Esophagus squamous epithelium (tissue), 5 donors: ENCODE results near the gene ADAMTS14. TPM values are rescaled to one million over a fixed set of nuclear protein-coding genes. Genes with fewer than 3 reads are reported as not detected.

Experiments
- DNase-seq: peaks from one replicate; lab custom pipeline; 2025; lab: John Stamatoyannopoulos, UW
- H3K27ac ChIP-seq, 4 donors: fragments of 200-600 bp; sonication (generic); one replicate each; pipeline ENCODE4 v1.5.1; 2016 to 2019; ENCODE audit warnings: mild to moderate bottlenecking in 1 of 4
- H3K27me3 ChIP-seq, 4 donors: fragments of 200-600 bp; sonication (generic); 1 replicate in 3 of 4; 2 replicates in 1 of 4; pipeline versions ENCODE4 v1.5.1 to v1.6.0; 2017 to 2021; ENCODE audit warnings: antibody characterized with exemption in 1 of 4
- H3K36me3 ChIP-seq, 3 donors: fragments of 200-600 bp; sonication (generic); one replicate each; pipeline ENCODE4 v1.5.1; 2016 to 2019
- H3K4me1 ChIP-seq, 3 donors: fragments of 200-600 bp; sonication (generic); one replicate each; pipeline ENCODE4 v1.5.1; 2017 to 2019
- H3K4me3 ChIP-seq, 4 donors: fragments of 200-600 bp; sonication (generic); 1 replicate in 3 of 4; 2 replicates in 1 of 4; pipeline ENCODE4 v1.5.1; 2016 to 2019; ENCODE audit warnings: mild to moderate bottlenecking in 2 of 4, moderate library complexity in 1 of 4
- H3K9me3 ChIP-seq, 3 donors: fragments of 200-600 bp; sonication (generic); one replicate each; pipeline ENCODE4 v1.5.1; 2016 to 2019
- CTCF ChIP-seq, 6 experiments: fragments of 450-650 bp in 4 of 6; fragments of 200-600 bp in 2 of 6; sonication (generic) in 2 of 6; IDR thresholded peaks; one replicate each; pipeline ENCODE4 v1.5.1; 2016 to 2019; ENCODE audit warnings: antibody characterized with exemption in 6 of 6, mild to moderate bottlenecking in 4 of 6, moderate library complexity in 4 of 6
- POLR2A ChIP-seq, 4 donors: fragments of 450-650 bp; IDR thresholded peaks; one replicate each; pipeline ENCODE4 v1.6.1; 2017; ENCODE audit warnings: antibody characterized with exemption in 4 of 4, mild to moderate bottlenecking in 4 of 4, moderate library complexity in 3 of 4
- WGBS, 2 donors: methylation state at CpG; one replicate each; pipeline ENCODE4 v1.1.5; 2018; 5-methylcytosine and 5-hydroxymethylcytosine counted together
- intact Hi-C: fragments of 100-400 bp; cut with DNase I; formaldehyde crosslinking; loops from one replicate; pipeline ENCODE4 v1.15.0; 2022
- total RNA-seq, 4 donors: library from RNA; depleted of rRNA; stranded (reverse); fragments of >200 nt; gene quantifications; one replicate each; pipeline ENCODE4 v1.1.0, GENCODE V29; 2016
- donor health status: DM: yes; HTN: yes; CAD: no.

ADAMTS14 gene
- total RNA-seq, 4 donors from 2014 or later = 0.23 to 0.75 (median 0.38) TPM; not detected in 1

GRCh38 chr10:70658582-70659136, 13.6 kb upstream of the ADAMTS14 start:
- DNase-seq = no peak
- intact Hi-C loops = no loop called here
- Histone ChIP-seq H3K4me3 (no peak overlapping the region), H3K36me3 (no peaks in the 10 kb centered on the region), H3K27me3 (peaks cover 0 to 4% (median 0%) of the 10 kb centered on the region in 4 donors), H3K4me1 (peaks cover 0 to 11% (median 4%) of the 10 kb centered on the region in 3 donors), H3K27ac (no peak overlapping the region), H3K9me3 (no peaks in the 10 kb centered on the region)
- WGBS, 2 donors = 82 to 91% methylated on average over 1 of the region's 1 CpG
- TF ChIP-seq POLR2A (IDR thresholded peaks at IDR 0.05) (no peak), CTCF (IDR thresholded peaks at IDR 0.05) (no peak)

DNA sequence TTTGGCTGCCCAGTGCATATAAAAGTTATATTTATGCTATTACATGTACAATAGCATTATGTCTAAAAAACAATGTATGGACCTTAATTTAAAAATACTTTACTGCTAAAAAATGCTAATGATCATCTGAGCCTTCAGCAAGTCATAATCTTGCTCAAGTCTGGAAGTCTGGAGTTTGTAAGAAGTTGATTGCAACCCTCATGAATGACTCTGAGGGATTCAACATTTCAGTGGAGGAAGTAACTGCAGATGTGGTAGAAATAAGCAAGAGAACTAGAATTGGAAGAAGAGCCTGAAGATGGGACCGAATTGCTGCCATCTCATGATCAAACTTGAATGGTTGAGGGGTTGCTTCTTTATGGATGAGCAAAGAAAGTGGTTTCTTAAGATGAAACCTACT, 13.0 kb upstream of the ADAMTS14 start:
- Histone ChIP-seq H3K4me1 (peaks cover 0 to 15% (median 4%) of the 10 kb centered on the region in 3 donors), H3K27ac (no peak overlapping the region), H3K27me3 (peaks cover 0 to 5% (median 0%) of the 10 kb centered on the region in 4 donors), H3K36me3 (no peaks in the 10 kb centered on the region), H3K9me3 (no peaks in the 10 kb centered on the region), H3K4me3 (no peak overlapping the region)
- intact Hi-C loops = no loop called here
- 79 to 92% methylated on average over 1 of the region's 1 CpG for WGBS, 2 donors
- no peak for TF ChIP-seq CTCF (IDR thresholded peaks at IDR 0.05)
- no peak for TF ChIP-seq POLR2A (IDR thresholded peaks at IDR 0.05)
- DNase-seq = no peak

DNA sequence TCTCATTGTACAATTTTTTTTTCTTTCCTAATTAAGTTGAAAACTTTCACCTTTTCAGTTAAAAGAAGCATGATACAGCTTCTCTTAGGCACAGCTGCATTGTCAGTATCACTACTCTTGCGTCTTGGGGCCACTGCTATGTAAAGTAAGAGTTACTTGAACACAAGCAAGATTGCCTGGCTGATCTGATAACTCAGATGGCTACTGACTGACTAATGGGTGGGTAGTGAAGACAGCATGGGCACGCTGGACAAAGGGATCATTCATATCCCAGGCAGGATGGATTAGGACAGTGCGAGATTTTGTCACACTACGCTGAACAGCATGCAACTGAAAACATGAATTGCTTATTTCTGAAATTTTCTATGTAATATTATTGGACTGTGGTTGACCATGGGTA, 11.6 kb upstream of the ADAMTS14 start:
- intact Hi-C loops = no loop called here
- Histone ChIP-seq H3K27me3 (peaks cover 0 to 9% (median 0%) of the 10 kb centered on the region in 4 donors), H3K4me3 (no peak overlapping the region), H3K4me1 (peaks cover 0 to 23% (median 6%) of the 10 kb centered on the region in 3 donors), H3K9me3 (no peaks in the 10 kb centered on the region), H3K36me3 (no peaks in the 10 kb centered on the region), H3K27ac (no peak overlapping the region)
- no peak for DNase-seq
- TF ChIP-seq POLR2A (IDR thresholded peaks at IDR 0.05) = no peak
- no peak for TF ChIP-seq CTCF (IDR thresholded peaks at IDR 0.05)
- WGBS, 2 donors = 82 to 90% methylated on average over 4 of the region's 4 CpGs

- 82 to 84% methylated on average over 8 to 9 of the region's 11 CpGs for WGBS, 2 donors
- H3K9me3 ChIP-seq = no peaks in the 10 kb centered on the region
- no peak overlapping the region for H3K27ac ChIP-seq
- H3K36me3 ChIP-seq = no peaks in the 10 kb centered on the region
- intact Hi-C loops = no loop called here
- peaks cover 0 to 9% (median 0%) of the 10 kb centered on the region in 4 donors for H3K27me3 ChIP-seq
- H3K4me3 ChIP-seq = no peak overlapping the region
- peaks cover 0 to 23% (median 6%) of the 10 kb centered on the region in 3 donors for H3K4me1 ChIP-seq
- DNase-seq = no peak
- TF ChIP-seq POLR2A (IDR thresholded peaks at IDR 0.05) (no peak), CTCF (IDR thresholded peaks at IDR 0.05) (no peak)
Measured at GRCh38 chr10:70661623-70662361, 10.5 kb upstream of the ADAMTS14 start.
